K562 (cell line): Measurements from ENCODE around the gene PLOD1. TPM values are rescaled to one million over a fixed set of nuclear protein-coding genes. Genes with fewer than 3 reads are reported as not detected.

Experiments
- BRD9 ChIP-seq: fragments of 450-650 bp; IDR thresholded peaks from 2 replicates; pipeline ENCODE4 v1.6.1; 2018; ENCODE audit warnings: low read depth; ENCODE audit not compliant: partially characterized antibody
- CCNT2 ChIP-seq: IDR thresholded peaks from 2 replicates; pipeline ENCODE4 v1.6.1; 2011; ENCODE audit warnings: borderline replicate concordance, low read depth, mild to moderate bottlenecking, moderate library complexity, mixed read lengths, low read length; ENCODE audit not compliant: insufficient read length; ENCODE audit errors: extremely low read depth
- CHD7 ChIP-seq: fragments of 200-600 bp; sonication (generic); IDR thresholded peaks from one replicate; pipeline ENCODE4 v1.6.1; 2012; ENCODE audit warnings: mild to moderate bottlenecking, low read depth, low read length, inconsistent platforms
- DMBX1 ChIP-seq: fragments of 250-450 bp; sonication (Bioruptor Pico); IDR thresholded peaks from 2 replicates; pipeline ENCODE4 v1.8.0; 2022; ENCODE audit warnings: inconsistent platforms, mild to moderate bottlenecking, moderate library complexity, borderline replicate concordance
- FUS ChIP-seq: fragments of 200-400 bp; formaldehyde crosslinking; optimal IDR thresholded peaks from 2 replicates; pipeline ENCODE3; 2017; ENCODE audit warnings: low read depth, low read length
- HOXB6 ChIP-seq: fragments of 250-450 bp; sonication (Bioruptor Pico); IDR thresholded peaks from 2 replicates; pipeline ENCODE4 v1.5.1; 2022; ENCODE audit warnings: mild to moderate bottlenecking, borderline replicate concordance
- MAFK ChIP-seq: IDR thresholded peaks from 2 replicates; pipeline ENCODE4 v1.6.1; 2011; ENCODE audit warnings: low read length, improper control_type of control experiment
- PHB ChIP-seq: fragments of 250-450 bp; sonication (Bioruptor Pico); IDR thresholded peaks from 2 replicates; pipeline ENCODE4 v1.5.0; 2021
- PURB ChIP-seq: sonication (generic); formaldehyde crosslinking; IDR thresholded peaks from 2 replicates; pipeline ENCODE4 v1.9.0; 2021; ENCODE audit warnings: low read depth, mild to moderate bottlenecking, missing genetic modification reagents
- RBM22 ChIP-seq: fragments of 200-400 bp; formaldehyde crosslinking; IDR thresholded peaks from 2 replicates; pipeline ENCODE4 v1.6.1; 2018; ENCODE audit warnings: low read length, low read depth; ENCODE audit not compliant: poor library complexity, severe bottlenecking
- SMC3 ChIP-seq: conservative IDR thresholded peaks from 2 replicates; pipeline ENCODE4 v1.6.1; 2011; ENCODE audit warnings: low read depth, low read length, improper control_type of control experiment; ENCODE audit not compliant: insufficient read depth
- TAF15 ChIP-seq: fragments of 200-400 bp; formaldehyde crosslinking; IDR thresholded peaks from 2 replicates; pipeline ENCODE4 v1.6.1; 2017; ENCODE audit warnings: mild to moderate bottlenecking, low read depth, low read length, moderate library complexity
- ZNF41 ChIP-seq: fragments of 250-450 bp; sonication (Bioruptor Pico); conservative IDR thresholded peaks from 2 replicates; pipeline ENCODE4 v1.4.0; 2020; ENCODE audit warnings: mild to moderate bottlenecking
- ZSCAN29 ChIP-seq: fragments of 450-650 bp; IDR thresholded peaks from 2 replicates; pipeline ENCODE4 v1.6.1; 2017
- polyA plus RNA-seq, 8 experiments: library from polyadenylated mRNA; depleted of rRNA in 4 of 8; stranded (reverse) in 5 of 8; unstranded in 3 of 8; fragments of >200 nt; fragmentation: Nextera tagmentation in 2 of 8; fragmentation: Illumina TruSeq in 1 of 8; extraction: Ambion mirVana in 2 of 8; extraction: Trizol in 1 of 8; gene quantifications; 2 replicates each; pipeline versions ENCODE4 v1.2.1 to v1.2.3, GENCODE V29; 2011 to 2014; ENCODE audit warnings: inconsistent platforms in 1 of 8, missing spikeins in 1 of 8
- total RNA-seq, 7 experiments: library from RNA; depleted of rRNA in 6 of 7; stranded (reverse); fragments of >200 nt in 6 of 7; fragmentation: Illumina TruSeq in 2 of 7; extraction: Trizol in 2 of 7; gene quantifications; 2 replicates each; pipeline versions ENCODE4 v1.2.1 to v1.2.3, GENCODE V29; 2011 to 2021; ENCODE audit warnings: low replicate concordance in 1 of 7
- TF ChIP-seq, protein P1 (sequence below): sonication (generic); formaldehyde crosslinking; IDR thresholded peaks from 2 replicates; pipeline ENCODE4 v1.8.0; 2022; ENCODE audit warnings: missing genetic modification reagents, mild to moderate bottlenecking, borderline replicate concordance

The PLOD1 gene
- total and polyA plus RNA-seq, 9 of the 15 experiments (the other 6 are each of a cell fraction or from before 2014, with no cell fraction given) = 16.6 to 90.8 (median 52.7) TPM

DNA sequence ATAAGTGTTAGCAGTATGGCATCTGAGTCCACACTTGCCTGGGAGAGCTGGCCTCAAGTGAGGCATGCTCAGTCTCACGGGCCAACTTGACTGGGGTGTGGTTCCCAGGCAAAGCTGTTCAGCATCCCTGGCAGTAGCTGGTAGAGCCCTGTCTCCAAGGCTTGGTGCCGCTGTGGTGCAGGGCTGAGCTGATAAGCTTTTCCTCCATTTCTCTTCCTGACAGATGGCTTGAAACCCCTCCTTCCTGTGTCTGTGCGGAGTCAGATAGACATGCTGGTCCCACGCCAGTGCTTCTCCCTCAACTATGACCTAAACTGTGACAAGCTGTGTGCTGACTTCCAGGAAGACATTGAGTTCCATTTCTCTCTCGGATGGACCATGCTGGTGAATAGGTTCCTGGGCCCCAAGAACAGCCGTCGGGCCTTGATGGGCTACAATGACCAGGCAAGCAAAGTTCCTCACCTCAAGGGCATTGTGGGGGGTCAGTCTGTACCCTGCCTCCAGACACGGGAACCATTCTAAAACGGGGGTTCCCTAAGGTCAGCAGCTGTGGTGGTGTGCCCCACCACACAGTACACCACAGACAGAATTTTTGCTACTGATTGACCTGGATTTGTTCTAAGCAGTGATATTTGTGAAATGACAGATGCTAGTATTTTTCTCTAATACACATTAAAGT is 71.1 kb downstream of the PLOD1 start (continued):
- TF ChIP-seq, protein P1, sequence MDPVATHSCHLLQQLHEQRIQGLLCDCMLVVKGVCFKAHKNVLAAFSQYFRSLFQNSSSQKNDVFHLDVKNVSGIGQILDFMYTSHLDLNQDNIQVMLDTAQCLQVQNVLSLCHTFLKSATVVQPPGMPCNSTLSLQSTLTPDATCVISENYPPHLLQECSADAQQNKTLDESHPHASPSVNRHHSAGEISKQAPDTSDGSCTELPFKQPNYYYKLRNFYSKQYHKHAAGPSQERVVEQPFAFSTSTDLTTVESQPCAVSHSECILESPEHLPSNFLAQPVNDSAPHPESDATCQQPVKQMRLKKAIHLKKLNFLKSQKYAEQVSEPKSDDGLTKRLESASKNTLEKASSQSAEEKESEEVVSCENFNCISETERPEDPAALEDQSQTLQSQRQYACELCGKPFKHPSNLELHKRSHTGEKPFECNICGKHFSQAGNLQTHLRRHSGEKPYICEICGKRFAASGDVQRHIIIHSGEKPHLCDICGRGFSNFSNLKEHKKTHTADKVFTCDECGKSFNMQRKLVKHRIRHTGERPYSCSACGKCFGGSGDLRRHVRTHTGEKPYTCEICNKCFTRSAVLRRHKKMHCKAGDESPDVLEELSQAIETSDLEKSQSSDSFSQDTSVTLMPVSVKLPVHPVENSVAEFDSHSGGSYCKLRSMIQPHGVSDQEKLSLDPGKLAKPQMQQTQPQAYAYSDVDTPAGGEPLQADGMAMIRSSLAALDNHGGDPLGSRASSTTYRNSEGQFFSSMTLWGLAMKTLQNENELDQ (CRISPR knock-in tag) = no peak
- no peak for TF ChIP-seq CHD7
- TF ChIP-seq ZSCAN29 = no peak
- TF ChIP-seq HOXB6 (CRISPR knock-in tag) = no peak
- no peak for TF ChIP-seq PURB (CRISPR knock-in tag)
- no peak for TF ChIP-seq FUS
- TF ChIP-seq BRD9 = peak; percentile 65
- TF ChIP-seq ZNF41 = no peak
- TF ChIP-seq CCNT2 = peak; percentile 39
- no peak for TF ChIP-seq RBM22
- TF ChIP-seq SMC3 = no peak
- no peak for TF ChIP-seq TAF15
- no peak for TF ChIP-seq MAFK
- TF ChIP-seq PHB (CRISPR knock-in tag) = no peak
- TF ChIP-seq DMBX1 (CRISPR knock-in tag) = peak; percentile 93
